ENCODE measurements around the gene STX1B. TPM values are rescaled to one million over a fixed set of nuclear protein-coding genes. Genes with fewer than 3 reads are reported as not detected.
"Not testable (repeated sequence)": the region's sequence is repeated elsewhere in the genome, so short reads cannot be mapped to it uniquely, and the experiment has no call there.

Gene STX1B
- total RNA-seq, 1 donor from 2014 or later = 0.51 TPM

GRCh38 chr16:30950516-30951065, 59.8 kb downstream of the STX1B start:
- no peak for DNase-seq

DNA sequence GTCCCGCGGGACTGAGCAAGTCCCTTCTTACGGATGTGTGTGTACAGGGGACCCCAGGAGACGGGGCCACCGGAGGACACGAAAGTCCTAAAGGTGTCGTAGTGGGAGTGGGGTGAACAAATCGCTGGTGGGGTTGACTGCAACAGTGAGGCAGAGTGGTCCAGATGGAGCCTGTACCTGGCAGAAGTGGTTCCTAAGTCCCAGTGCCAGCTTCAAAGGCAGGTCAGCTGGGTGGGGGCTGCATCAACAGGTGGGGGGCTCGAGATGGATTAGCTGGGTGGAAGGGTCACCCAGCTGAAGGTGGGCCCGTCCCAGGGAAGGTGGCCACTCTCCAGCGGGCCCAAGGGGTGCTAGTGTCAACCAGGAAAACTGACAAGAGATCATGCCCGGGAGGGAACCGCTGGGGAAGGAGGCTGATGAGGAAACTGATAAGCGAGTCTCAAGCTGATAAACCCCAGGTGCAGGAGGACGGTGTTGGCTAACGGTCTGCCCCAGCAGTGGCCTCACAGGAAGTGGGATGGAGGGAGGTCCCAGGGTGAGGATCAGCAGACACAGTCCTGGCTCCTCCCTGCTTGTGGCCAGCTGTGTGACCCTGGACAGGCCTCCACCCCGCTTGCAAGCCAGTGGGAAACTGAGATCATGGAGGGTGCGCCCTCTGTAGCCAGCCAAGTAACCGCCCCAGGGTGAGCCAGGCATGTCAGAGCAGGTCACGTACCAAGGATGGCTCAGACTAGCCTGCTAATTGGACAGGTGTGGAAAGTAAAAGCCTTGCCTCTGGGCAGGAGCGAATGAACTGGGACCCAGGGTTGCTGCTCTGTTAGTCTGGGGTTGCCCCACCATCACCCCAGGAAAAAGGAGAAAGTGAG, 60.6 kb downstream of the STX1B start:
- DNase-seq = peak; percentile 71

DNA sequence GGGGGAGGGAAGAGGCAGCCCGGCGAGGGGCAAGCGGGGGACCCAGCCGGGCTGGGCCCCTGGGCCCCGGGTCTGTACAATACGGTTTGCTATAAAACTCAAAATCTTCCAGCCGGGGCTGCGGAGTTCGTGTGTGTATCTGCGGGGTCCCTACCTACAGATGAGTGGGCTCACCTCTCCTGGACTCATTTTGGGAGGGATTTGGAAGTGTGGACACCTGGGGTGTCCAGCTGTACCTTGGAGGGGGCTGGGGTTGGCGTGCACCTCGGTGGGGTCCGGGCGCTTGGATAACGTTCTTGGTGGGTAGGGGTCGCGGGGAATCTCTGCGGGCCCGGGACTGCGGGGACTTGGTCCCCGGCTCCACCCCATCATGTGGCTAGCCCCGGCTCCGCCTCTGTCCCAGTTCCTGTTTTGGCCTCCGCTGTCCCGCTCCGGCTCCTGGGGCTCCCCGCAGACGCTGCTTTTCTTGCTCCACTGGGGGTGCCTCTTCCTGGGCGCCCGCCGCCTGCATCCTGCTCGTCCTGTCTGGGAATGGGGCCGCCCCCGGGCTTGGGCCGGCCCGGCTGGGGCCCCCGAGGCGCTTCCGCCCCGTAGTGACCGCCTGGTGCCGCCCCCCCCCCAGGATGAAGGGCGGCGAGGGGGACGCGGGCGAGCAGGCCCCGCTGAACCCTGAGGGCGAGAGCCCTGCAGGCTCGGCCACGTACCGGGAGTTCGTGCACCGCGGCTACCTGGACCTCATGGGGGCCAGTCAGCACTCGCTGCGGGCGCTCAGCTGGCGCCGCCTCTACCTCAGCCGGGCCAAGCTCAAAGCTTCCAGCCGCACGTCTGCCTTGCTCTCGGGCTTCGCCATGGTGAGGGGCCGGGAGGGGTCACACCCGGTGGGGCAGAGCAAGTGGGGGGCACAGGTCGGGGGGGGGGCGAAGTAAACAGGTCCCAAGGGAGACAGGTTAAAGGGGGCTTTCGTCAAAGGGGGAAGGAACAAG, 61.5 kb downstream of the STX1B start, which contains the start of gene ORAI3:
Gene ORAI3 (plus strand): TSS at position 402 of the 983 bp plus-strand sequence. CDS start 222 bp downstream, at position 624.
- DNase-seq = peak; percentile 65

GRCh38 chr16:30947859-30948666, 62.4 kb downstream of the STX1B start:
- peak; percentile 99 for DNase-seq

GRCh38 chr16:30947541-30947858, 62.9 kb downstream of the STX1B start:
- no peak for DNase-seq

- DNase-seq = no peak
Measured at GRCh38 chr16:30946671-30947540, 63.5 kb downstream of the STX1B start.

GRCh38 chr16:30944352-30944751, 66.1 kb downstream of the STX1B start:
- DNase-seq = no peak

GRCh38 chr16:30942426-30942806, 68.0 kb downstream of the STX1B start:
- DNase-seq = no peak

DNA sequence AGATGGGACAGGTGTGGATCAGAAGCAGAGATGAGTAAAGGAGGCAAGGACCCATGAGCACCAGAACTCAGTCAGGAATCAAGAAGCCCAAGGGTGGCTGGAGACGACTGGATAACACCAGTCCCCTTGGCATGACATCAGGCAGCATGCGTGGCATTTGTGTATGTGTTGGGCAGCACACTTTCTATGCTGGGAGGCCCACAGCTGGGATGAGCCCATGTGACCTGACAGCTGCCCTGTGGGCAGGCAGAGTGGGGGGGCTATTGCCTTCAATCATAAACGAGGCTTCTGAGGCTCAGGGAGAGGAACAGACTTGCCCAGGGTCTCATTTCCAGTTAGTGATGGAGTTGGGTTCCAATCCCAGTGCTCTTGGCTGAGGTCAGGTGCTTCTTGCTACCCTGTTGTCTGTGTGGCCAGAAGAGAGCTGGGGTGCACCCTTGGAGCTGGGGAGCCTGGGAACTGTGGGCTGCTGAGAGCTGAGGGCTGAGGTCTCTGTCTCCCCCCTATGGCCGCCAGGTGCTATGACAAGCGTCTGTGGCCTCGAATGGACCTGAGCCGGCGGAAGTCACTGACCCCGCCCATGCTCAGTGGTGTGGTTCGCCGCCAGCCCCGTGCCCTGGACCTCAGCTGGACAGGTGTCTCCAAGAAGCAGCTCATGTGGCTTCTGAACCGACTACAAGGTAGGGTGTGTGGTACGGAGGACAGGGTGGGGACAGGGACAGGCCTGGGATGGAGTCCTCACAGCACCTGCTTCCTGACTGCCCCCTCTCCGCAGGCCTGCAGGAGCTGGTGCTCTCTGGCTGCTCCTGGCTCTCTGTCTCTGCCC, 68.6 kb downstream of the STX1B start:
- peak; percentile 84 for DNase-seq

DNA sequence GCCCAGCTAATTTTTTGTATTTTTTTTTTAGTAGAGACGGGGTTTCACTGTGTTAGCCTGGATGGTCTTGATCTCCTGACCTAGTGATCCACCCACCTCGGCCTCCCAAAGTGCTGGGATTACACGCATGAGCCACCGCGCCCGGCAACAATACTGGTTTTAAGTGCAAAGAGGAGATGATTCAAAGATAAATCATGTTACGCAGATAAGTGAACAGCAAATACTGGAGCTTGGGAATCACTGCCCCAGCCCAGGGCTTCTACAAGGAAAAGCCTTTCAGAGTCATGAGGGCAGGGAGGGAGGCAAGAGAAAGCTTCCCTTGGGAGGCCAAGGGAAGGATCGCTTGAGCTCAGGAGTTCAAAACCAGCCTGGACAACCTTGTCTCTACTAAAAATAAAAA, 70.9 kb downstream of the STX1B start:
- DNase-seq = not testable (repeated sequence)

Other genes starting within 250 kb of the STX1B start
- gene CFAP119, start 248.6 kb downstream of the STX1B start, total RNA-seq = 0.93 and 1.2 TPM in 2 replicates
- 64.5 and 100 TPM in 2 replicates for gene RNF40, start 248.3 kb downstream of the STX1B start, total RNA-seq
- gene ZNF629, start 223.4 kb downstream of the STX1B start, total RNA-seq = 6.1 and 8.4 TPM in 2 replicates
- 40.0 and 58.0 TPM in 2 replicates for gene BCL7C, start 116.6 kb downstream of the STX1B start, total RNA-seq
- gene CTF1, start 114.0 kb downstream of the STX1B start, total RNA-seq = 0.17 and 0.70 TPM in 2 replicates
- 21.8 and 26.7 TPM in 2 replicates for gene FBXL19, start 87.1 kb downstream of the STX1B start, total RNA-seq
- gene ORAI3, start 61.6 kb downstream of the STX1B start, total RNA-seq = 40.2 and 42.4 TPM in 2 replicates
- 2.6 and 5.3 TPM in 2 replicates for gene SETD1A, start 52.9 kb downstream of the STX1B start, total RNA-seq
- gene HSD3B7, start 25.4 kb downstream of the STX1B start, total RNA-seq = 21.0 and 26.4 TPM in 2 replicates
- gene STX4, start 22.9 kb upstream of the STX1B start, total RNA-seq = 22.9 and 26.2 TPM in 2 replicates
- 7.3 and 9.0 TPM in 2 replicates for gene ZNF668, start 63.6 kb upstream of the STX1B start, total RNA-seq
- 16.0 and 17.4 TPM in 2 replicates for gene ZNF646, start 63.8 kb upstream of the STX1B start, total RNA-seq
- 0.88 and 2.0 TPM in 2 replicates for gene PRSS53, start 78.3 kb upstream of the STX1B start, total RNA-seq
- gene VKORC1, start 84.2 kb upstream of the STX1B start, total RNA-seq = 67.6 and 109 TPM in 2 replicates
- 18.4 and 36.2 TPM in 2 replicates for gene BCKDK, start 97.7 kb upstream of the STX1B start, total RNA-seq
- gene KAT8, start 107.0 kb upstream of the STX1B start, total RNA-seq = 38.3 and 45.6 TPM in 2 replicates
- gene PRSS8, start 125.1 kb upstream of the STX1B start, total RNA-seq = not detected in 2 replicates
- 0.51 TPM in 1 of 2 replicates, not detected in the other for gene PRSS36, start 139.4 kb upstream of the STX1B start, total RNA-seq
- 68.2 and 71.3 TPM in 2 replicates for gene FUS, start 169.5 kb upstream of the STX1B start, total RNA-seq
- gene PYCARD, start 192.1 kb upstream of the STX1B start, total RNA-seq = 74.5 and 101 TPM in 2 replicates
- not detected in 2 replicates for gene TRIM72, start 203.5 kb upstream of the STX1B start, total RNA-seq
- gene PYDC1, start 206.5 kb upstream of the STX1B start, total RNA-seq = not detected in 2 replicates
- gene ITGAM, start 249.3 kb upstream of the STX1B start, total RNA-seq = 0.34 TPM in 1 of 2 replicates, not detected in the other

Measured in dermis blood vessel endothelial cell (primary cell).